ENCODE data around the gene ECHDC1.

ECHDC1 gene

DNA sequence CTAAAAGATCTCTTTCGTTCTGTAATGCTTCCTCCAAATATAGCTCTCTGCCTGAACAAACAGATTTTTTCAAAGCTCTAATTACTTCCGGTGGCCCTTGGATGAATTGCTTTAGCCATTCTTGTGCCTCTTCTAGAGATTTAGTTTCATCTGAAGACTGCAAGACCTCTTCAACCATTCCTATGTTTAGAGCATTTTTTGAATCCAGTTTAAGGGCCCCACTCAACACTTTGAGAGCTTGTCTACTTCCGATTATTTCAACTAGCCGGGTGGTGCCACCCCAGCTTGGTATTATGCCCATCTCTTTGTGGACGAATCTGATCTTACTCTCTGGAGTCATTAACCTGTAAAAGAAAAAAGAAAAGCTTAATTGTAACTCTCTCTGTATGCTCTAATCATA, 53.5 kb downstream of the ECHDC1 start:
- no peak for DNase-seq (ENCODE audit: low spot score)

DNA sequence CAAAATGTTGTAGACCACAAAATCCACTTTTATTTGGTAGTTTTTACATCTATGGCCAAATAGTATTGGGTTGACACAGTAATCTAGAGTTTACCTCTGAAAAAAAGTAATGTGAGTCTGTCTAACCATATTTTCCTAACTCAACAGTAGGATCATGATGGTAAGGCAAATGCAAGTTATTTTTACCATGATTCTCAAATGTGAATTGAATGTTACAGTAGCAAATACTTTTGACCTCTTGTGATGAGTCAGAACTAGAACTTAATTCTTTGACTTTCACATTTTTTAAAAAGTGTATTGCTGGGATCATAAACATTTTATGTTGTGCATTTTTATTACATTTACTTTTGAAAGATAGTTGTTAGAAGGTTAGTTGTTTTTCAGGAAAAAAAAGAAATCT, 54.7 kb downstream of the ECHDC1 start:
- DNase-seq (ENCODE audit: low spot score): no peak

DNA sequence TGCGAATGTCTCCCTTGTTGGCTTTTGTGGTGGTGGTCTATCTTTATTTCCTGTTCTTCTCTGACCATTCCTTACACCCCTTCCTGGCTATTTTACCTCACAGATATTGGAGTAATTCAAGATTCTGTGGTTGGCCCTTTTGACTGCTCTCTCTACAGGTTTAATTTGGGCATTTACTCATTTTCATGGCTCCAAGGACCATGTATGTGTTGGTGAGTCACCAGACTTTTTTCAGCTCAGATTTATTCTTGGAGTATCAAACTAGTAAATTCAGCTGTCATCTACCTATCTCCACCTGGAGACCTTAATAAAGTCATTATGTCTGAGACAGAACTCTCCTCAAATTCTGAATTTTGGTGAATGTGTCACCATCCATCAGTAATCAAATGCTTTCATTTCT, 61.2 kb downstream of the ECHDC1 start:
- DNase-seq (ENCODE audit: low spot score): no peak

DNA sequence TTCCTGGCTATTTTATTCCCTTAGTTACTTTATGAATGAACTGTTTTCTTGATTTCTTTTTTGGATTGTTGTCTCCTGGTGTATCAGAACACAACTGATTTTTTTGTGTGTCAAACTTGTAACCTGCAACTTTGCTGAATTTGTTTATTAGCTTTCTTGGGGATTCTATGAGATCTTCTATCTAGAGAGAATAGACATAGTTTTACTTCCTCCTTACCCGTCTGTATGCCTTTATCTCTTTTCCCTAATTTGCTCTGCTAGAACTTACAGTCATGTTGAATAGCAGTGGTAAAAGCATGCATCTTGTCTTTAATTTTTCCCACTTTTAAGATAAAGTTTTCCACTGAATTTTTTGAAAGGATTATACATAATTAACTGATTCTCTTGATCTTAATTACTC, 63.6 kb downstream of the ECHDC1 start:
- no peak for DNase-seq (ENCODE audit: low spot score)

DNA sequence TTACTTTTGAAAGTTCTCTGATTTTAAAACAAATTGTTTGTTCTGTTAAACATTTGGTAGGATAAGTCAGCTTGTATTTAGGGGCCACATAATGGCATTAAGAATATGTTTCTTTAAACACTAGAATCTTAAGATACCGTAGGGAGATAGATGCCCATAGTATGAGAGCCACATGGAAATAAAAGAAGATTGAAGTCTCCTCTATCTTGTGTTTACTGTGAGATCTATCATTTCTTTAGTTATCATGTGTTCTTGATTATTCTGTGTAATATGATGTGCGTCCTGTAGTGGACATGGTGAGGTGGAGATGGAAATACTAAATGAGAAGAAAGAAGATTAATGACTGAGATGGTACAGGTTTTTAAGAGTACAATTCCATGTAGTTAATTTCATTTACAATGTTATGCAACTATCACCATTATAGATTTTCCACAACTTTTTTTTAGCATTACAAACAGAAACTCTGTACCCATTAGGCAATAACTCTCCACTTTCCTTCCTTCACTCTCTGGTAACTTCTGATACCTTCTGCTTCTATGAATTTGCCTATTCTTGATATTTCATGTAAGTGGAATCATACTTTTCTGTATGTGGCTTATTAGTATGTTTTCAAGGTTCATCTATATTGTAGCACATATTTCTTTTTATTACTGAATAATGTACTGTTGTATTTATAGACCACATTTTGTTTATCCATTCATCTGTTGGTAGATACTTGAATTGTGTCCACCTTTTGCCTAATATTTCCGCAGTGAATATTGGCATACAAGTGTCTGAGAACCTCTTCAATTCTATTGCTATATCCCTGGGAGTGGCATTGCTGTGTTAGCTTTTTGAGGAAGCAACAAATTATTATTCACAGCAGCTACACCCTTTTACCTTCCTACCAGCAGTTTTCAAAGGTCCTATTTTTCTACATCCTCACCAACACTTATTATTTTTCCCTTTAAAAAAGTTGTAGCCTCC, 65.2 kb downstream of the ECHDC1 start:
- no peak for DNase-seq (ENCODE audit: low spot score)

DNA sequence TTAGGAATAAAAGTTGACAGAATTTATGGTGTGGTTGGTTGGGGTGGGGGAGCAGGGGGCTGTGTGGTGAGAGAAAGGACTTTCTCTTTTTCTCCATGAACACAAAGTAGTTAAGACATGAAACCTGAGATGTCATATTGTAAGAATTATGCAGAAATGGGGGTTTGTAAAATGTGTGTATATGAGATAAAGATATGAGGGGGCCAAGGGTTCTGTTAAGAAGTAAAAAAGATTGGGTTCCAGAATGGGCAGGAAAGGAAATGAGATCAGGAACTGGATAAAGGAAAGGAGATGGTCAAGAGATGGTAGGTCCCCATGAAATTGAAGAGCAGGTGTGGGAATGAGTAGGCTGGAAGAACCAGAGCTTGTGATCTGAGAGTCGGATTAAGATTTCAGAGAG, 67.1 kb downstream of the ECHDC1 start:
- DNase-seq (ENCODE audit: low spot score): no peak

DNA sequence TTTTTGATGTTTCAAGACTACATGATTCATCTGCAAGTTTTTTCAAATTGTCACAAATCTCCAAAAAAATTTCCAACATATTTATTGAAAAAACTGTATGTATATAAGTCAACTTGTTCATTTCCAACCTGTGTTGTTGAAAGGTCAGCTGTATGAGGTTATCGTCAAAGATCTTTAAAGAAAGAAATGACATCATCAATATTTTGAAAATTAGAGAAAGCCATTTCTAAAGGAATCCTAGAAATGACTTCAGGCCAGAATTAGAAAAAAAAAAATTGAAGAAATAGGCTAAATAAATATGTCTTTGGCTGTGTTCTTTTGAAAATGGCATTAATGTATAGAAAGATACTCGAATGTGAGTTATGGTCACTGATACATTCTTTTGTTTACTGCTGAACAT, 69.9 kb downstream of the ECHDC1 start:
- no peak for DNase-seq (ENCODE audit: low spot score)

DNA sequence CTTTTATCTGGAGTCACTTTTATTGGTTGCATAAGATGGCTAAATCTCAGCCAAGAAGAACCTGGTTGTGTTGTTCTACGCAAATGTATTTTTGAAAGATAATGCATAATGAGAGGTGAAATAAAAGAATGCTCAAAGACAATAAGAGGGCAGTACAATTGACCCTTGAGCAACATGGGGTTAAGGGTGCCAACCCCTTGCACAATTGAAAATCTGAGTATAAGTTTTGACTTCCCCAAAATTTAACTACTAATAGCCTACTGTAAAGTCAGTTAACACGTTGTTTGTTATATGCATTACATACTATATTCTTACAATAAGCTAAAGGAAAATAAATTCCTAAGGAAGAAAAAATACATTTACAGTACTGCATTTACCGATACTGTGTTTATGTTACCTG, 70.8 kb downstream of the ECHDC1 start:
- no peak for DNase-seq (ENCODE audit: low spot score)

DNA sequence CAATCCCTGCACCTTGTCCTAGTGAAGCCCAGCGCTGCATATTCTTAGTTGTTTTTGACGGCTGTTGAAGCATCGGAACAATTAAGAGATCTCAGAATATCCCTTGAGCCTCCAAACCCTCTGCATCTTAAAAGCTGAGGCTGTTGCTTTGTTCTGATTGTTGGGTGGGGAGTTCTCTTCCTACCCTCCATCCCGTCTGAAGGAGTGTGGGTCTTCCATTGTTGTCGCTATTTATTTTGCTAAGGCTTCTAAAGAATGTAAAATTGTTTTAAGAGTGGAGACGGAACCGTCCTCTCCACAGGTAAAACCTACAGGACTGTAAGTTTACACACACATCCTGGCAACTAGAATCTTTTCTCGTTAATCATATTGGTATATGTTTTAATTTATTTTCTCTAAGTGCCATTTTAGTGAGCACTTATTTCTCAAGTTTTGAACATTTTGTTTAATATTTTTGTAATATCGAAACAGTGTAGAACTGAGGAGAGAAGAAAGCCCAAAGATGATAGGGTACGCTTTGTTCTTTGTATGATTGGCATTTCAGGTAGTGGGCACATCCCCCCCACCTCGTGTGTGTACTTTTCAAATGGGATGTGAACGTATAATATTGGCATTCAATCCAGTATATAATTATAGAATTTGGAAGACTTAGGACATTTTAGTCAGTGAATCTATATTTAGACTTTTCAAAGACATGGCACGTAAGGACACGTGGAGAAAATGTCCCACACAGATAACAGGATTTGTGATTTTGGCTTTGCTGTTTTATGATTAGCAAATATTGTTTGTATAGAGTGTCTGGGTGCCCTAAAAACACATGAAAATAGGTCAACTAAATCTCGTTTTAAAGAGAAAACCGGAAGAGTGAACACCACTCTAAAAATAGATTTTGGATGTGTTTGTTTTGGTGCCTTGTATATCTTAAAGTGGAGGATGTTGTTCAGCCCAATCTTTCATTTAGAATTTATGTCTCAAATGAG, 75.5 kb downstream of the ECHDC1 start:
- no peak for DNase-seq (ENCODE audit: low spot score)

DNA sequence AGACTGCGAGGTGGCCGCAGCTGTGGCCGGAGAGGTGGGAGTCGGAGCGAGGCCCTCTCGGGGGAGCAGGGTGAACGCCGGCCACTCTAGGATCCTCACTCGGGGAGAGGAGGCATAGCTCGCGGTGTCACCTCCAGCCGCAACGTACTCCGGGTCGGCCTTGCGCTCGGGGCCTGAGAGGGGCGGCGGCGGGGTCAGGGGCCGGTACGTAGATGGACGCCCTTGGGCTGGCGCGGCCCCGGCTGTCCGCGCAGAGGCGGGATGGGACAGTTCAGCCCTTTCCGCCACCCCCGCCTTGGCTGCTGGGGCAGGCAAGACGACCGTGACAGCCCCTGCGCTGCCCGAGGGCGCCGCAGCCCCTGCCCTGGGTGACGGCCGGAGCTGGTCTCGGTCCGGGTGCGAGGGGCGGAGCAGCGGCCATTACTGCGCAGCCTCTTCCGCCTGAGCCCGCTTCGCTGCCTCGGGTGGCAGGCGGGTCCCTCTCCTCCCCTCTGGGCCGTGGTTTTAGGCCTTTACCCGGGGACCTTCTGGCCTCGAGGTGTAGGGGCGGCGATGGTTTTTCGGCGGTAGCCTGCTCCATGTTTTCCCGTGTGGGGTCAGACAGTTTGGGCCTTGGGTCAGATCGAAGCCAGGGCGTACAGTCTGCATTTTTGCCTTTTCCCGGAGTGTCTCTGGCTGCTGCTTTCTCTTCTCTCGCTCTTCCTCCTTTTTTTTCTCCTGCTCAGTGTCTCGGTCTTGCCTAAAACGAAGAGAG, 76.3 kb downstream of the ECHDC1 start:
- peak; percentile 82 for DNase-seq (ENCODE audit: low spot score)

DNA sequence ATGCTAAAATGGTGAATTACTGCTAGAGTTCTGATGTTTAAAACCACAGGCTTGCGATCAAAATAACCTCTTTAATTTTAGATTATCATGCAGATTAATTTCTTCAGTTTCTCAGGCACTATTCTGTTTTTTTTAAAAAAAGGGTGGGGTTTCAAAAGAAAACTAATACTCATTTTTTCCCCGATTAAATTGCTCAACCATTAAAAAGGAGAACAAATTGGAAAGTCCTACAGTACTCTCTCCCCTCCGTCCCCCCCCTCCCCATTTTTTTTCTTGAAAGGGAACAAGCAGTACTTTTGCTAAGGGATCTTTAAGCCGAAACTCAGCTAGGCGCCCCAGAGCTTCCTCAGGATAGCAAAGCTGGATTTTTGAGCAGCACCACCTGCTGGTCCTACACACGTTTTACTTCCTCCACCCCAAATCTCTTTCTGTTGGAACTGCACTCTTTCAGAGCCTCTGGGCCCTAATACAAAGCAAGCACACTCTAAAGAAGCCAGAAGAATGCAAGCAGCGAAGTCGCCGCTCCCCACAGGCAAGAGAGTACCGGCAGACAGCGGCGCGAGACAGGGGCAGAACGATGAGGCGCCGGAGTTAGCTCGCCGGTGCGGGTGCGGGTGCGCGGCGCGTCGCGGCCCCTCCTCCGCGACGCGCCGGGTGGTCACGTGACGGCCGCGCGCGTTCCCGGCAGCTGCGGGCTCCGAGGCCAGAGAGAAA, 77.1 kb downstream of the ECHDC1 start, which contains the start of gene RNF146:
Gene RNF146, plus strand, starts transcription at position 687 of the 714 bp plus-strand sequence. CDS start 13,475 bp downstream, outside the sequence.
- DNase-seq (ENCODE audit: low spot score): peak; percentile 96

DNA sequence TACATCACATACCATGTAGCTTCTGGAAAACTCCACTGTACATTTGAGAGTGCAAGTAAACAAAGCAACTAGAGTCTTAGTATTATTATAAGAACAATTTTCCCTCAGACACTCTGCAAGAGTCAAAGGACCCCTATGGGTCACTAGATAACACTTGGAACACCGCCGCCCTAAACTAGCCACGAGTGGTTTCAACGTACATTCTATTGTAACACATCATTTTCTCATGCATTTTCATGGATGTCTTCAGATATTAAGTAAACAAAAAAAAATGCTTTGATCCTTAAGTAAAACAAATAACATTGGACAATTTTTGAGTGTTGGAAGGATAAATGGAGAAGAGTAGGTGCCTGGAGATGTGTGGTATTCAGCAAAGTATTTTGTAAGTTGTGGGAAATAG, 79.9 kb downstream of the ECHDC1 start:
- DNase-seq (ENCODE audit: low spot score): no peak

DNA sequence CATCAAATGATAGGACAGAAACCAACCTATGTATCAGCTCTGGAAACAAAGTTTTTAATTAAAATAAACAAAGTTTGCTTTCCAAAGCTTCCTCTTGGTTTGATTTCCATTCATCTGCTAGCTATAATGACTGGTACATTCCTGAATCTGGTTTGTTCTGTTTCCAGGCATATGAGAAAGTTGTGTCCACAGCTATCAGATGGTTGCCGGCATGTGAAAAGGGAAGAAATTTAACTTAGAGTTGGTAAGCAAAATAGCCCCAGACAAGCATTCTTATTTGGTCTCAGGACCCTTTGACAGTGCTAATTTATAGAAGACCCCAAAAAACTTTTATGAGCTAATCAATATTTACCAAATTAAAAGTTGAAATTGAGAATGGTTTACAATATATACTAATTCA, 80.5 kb downstream of the ECHDC1 start:
- DNase-seq (ENCODE audit: low spot score): no peak

DNA sequence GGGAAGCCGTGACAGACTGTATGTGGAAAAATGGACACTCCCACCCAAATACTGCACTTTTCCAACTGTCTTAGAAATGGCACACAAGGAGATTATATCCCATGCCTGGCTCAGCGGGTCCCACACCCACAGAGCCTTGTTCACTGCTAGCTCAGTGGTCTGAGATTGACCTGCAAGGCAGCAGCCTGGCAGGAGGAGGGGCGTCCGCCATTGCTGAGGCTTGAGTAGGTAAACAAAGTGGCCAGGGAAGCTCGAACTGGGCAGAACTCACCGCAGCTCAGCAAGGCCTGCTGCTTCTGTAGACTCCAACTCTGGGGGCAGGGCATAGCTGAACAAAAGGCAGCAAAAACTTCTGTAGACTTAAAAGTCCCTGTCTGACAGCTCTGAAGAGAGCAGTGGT, 88.1 kb downstream of the ECHDC1 start:
- DNase-seq (ENCODE audit: low spot score): no peak

DNA sequence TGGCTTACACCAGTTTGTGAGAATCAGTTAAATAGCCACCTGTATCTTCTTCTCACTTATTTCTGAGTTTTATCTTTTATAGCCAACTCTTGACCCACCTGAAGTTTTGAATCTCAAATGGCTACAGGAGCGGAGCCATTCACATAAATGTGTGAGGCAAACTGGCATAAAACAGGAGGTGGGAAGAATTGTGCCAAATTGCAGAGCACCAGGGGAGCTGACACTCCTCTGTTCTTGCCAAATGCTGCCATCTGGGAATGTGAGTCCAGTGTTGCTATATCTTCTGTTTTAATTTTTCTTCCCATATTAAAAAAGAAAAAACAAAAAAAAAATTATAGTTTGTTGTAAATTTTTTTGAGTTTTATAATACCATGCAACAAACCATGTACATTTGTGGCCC, 93.8 kb downstream of the ECHDC1 start:
- no peak for DNase-seq (ENCODE audit: low spot score)

DNA sequence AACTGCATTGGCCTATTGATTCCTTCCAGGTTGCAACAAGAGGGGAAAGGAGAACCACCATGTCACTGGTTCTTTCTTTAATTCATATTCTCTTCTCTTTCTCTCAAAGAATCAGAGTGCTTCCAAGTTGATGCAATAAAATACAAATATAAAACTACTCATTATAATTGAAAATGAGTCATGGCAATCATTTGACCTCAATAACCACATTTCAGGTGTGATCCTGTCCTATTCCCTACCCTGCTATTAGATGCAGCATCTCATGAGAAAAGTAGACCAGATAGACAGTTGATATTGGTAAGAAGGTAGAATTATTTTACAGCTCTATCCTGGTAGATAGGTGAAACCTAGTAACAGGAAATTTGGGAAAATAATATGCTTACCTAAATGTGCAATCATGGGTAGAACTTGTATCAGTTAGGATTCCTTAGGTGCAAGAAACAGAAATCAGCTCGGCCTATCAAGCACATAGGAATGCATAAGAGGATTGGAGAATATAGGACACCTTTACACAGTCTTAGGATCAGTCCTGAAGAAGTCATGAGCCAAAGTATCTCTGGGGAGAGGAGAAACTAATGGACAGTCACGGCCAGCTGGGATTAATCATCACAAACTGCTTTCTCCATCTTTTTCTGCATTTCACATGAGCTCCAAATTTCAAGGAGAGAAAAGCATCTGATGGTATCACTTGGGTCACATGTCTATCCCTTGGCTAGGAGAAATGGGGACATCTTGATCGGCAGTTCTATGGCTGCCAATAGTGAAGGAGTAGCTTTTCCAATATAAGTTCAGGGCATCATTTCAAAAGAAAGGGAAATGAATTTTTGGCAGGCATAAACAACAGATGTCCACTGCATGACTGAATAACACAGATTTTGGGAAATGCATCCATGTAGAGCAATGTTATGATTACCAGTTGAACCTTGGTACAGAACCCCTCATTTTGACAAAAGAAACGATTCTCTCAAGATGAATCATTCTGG, 96.0 kb downstream of the ECHDC1 start:
- DNase-seq (ENCODE audit: low spot score): no peak

DNA sequence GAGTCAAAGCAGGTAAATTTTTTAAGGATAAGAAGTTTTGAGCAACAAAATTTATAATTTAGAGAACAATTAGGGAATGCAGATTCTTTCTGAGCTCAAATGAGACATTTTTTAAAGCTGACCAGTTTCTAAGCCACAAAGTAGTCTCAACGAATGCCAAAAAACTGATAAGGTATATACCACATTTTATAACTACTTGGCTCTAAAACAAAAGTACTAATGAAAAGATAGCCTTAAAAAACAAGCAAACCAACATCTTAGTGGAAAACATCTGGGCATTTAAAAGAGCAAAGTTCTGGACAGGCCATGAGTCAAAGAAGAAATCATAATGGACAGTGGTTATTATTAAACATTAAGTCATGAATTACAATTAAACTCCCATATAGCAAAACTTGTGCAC, 99.9 kb downstream of the ECHDC1 start:
- no peak for DNase-seq (ENCODE audit: low spot score)
